Measurements from ENCODE around the gene LAD1.

The LAD1 gene

GRCh38 chr1:201419256-201419655 is 20.1 kb upstream of the LAD1 start:
- DNase-seq (ENCODE audit: low read depth in 2 of 2): no peak

GRCh38 chr1:201418461-201418860 is 19.3 kb upstream of the LAD1 start:
- no peak for DNase-seq (ENCODE audit: low read depth in 2 of 2)

- DNase-seq (ENCODE audit: low read depth in 2 of 2): no peak
These were observed 15.1 kb upstream of the LAD1 start for GRCh38 chr1:201414051-201414738.

GRCh38 chr1:201411292-201411691 is 12.2 kb upstream of the LAD1 start:
- DNase-seq (ENCODE audit: low read depth in 2 of 2): no peak

GRCh38 chr1:201409440-201409839 is 10.3 kb upstream of the LAD1 start:
- no peak for DNase-seq (ENCODE audit: low read depth in 2 of 2)

- DNase-seq (ENCODE audit: low read depth in 2 of 2): no peak
These were observed 9.7 kb upstream of the LAD1 start for GRCh38 chr1:201408834-201409200.

- DNase-seq (ENCODE audit: low read depth in 2 of 2): peak; percentile 20 to 48
These were observed 9.2 kb upstream of the LAD1 start for GRCh38 chr1:201408176-201408833.

GRCh38 chr1:201406831-201407406 is 7.8 kb upstream of the LAD1 start:
- DNase-seq (ENCODE audit: low read depth in 2 of 2): no peak

- no peak for DNase-seq (ENCODE audit: low read depth in 2 of 2)
These were observed 6.3 kb upstream of the LAD1 start for GRCh38 chr1:201405484-201405831.

- no peak for DNase-seq (ENCODE audit: low read depth in 2 of 2)
These were observed 5.8 kb upstream of the LAD1 start for GRCh38 chr1:201404722-201405483.

- DNase-seq (ENCODE audit: low read depth in 2 of 2): no peak
These were observed 4.9 kb upstream of the LAD1 start for GRCh38 chr1:201404055-201404454.

GRCh38 chr1:201403359-201403758 is 4.2 kb upstream of the LAD1 start:
- no peak for DNase-seq (ENCODE audit: low read depth in 2 of 2)

GRCh38 chr1:201401700-201402099 is 2.6 kb upstream of the LAD1 start:
- no peak for DNase-seq (ENCODE audit: low read depth in 2 of 2)

GRCh38 chr1:201400852-201401230 is 1.7 kb upstream of the LAD1 start:
- no peak for DNase-seq (ENCODE audit: low read depth in 2 of 2)

- no peak for DNase-seq (ENCODE audit: low read depth in 2 of 2)
These were observed 1.2 kb upstream of the LAD1 start for GRCh38 chr1:201400212-201400851.

GRCh38 chr1:201399352-201400126 is 415 bp upstream of the LAD1 start:
- DNase-seq (ENCODE audit: low read depth in 2 of 2): no peak

- no peak for DNase-seq (ENCODE audit: low read depth in 2 of 2)
These were observed 1.4 kb downstream of the LAD1 start for GRCh38 chr1:201397675-201398074.

- DNase-seq (ENCODE audit: low read depth in 2 of 2): no peak
These were observed 2.2 kb downstream of the LAD1 start for GRCh38 chr1:201396861-201397464.

GRCh38 chr1:201395936-201396335 is 3.2 kb downstream of the LAD1 start:
- no peak for DNase-seq (ENCODE audit: low read depth in 2 of 2)

GRCh38 chr1:201394591-201394990 is 4.5 kb downstream of the LAD1 start:
- no peak for DNase-seq (ENCODE audit: low read depth in 2 of 2)

GRCh38 chr1:201393076-201393475 is 6.0 kb downstream of the LAD1 start:
- no peak for DNase-seq (ENCODE audit: low read depth in 2 of 2)

Data from stimulated activated CD8-positive, alpha-beta memory T cell treated with anti-CD3 and anti-CD28 coated beads, Interleukin-7, amount 100 ng/mL, for 1 hour (primary cell).